K562 (cell line): ENCODE results near the gene KCNK4. TPM values are rescaled to one million over a fixed set of nuclear protein-coding genes. Genes with fewer than 3 reads are reported as not detected.

Experiments used
- ARID2 ChIP-seq: fragments of 450-650 bp; IDR thresholded peaks from 2 replicates; pipeline ENCODE4 v1.6.1; 2017; ENCODE audit warnings: antibody characterized with exemption, mild to moderate bottlenecking
- CSDE1 ChIP-seq, 2 experiments: fragments of 450-650 bp; IDR thresholded peaks; 2 replicates each; pipeline ENCODE4 v1.6.1; 2016; ENCODE audit warnings: mild to moderate bottlenecking in 1 of 2
- CXXC5 ChIP-seq: fragments of 250-450 bp; sonication (Bioruptor Pico); IDR thresholded peaks from 2 replicates; pipeline ENCODE4 v1.8.0; 2022; ENCODE audit warnings: inconsistent platforms, mild to moderate bottlenecking, moderate library complexity
- EHMT2 ChIP-seq: fragments of 450-650 bp; IDR thresholded peaks from 2 replicates; pipeline ENCODE4 v1.6.1; 2018; ENCODE audit warnings: antibody characterized with exemption
- ETV5 ChIP-seq: sonication (generic); formaldehyde crosslinking; IDR thresholded peaks from 2 replicates; pipeline ENCODE4 v1.4.0; 2020; ENCODE audit warnings: low read depth, mild to moderate bottlenecking, missing genetic modification reagents
- KDM5B ChIP-seq: fragments of 200-600 bp; sonication (generic); IDR thresholded peaks from 2 replicates; pipeline ENCODE4 v1.6.1; 2012; ENCODE audit warnings: low read depth, mild to moderate bottlenecking, moderate library complexity, low read length, control low read depth, inconsistent platforms; ENCODE audit not compliant: insufficient replicate concordance
- MAZ ChIP-seq, 2 experiments: fragments of 450-650 bp in 1 of 2; sonication (generic) in 1 of 2; formaldehyde crosslinking; IDR thresholded peaks in 1 of 2; conservative IDR thresholded peaks in 1 of 2; 2 replicates each; pipeline versions ENCODE4 v1.4.0 to v1.5.0; 2020; ENCODE audit warnings: mild to moderate bottlenecking in 1 of 2, missing genetic modification reagents in 1 of 2
- MCM3 ChIP-seq: fragments of 450-650 bp; IDR thresholded peaks from 2 replicates; pipeline ENCODE4 v1.6.1; 2016
- MECOM ChIP-seq: fragments of 250-450 bp; sonication (Bioruptor Pico); IDR thresholded peaks from 2 replicates; pipeline ENCODE4 v1.8.0; 2022; ENCODE audit warnings: inconsistent platforms
- MEF2A ChIP-seq: IDR thresholded peaks from 2 replicates; pipeline ENCODE4 v1.6.1; 2011; ENCODE audit warnings: low read depth, mild to moderate bottlenecking, low read length, moderate library complexity; ENCODE audit not compliant: control insufficient read depth
- PCBP1 ChIP-seq: fragments of 200-400 bp; formaldehyde crosslinking; IDR thresholded peaks from 2 replicates; pipeline ENCODE4 v1.6.1; 2018; ENCODE audit warnings: mild to moderate bottlenecking, low read depth, low read length; ENCODE audit not compliant: poor library complexity, severe bottlenecking
- PURB ChIP-seq: sonication (generic); formaldehyde crosslinking; IDR thresholded peaks from 2 replicates; pipeline ENCODE4 v1.9.0; 2021; ENCODE audit warnings: low read depth, mild to moderate bottlenecking, missing genetic modification reagents
- SMAD1 ChIP-seq: fragments of 150-350 bp; IDR thresholded peaks from 2 replicates; pipeline ENCODE4 v1.6.1; 2014; ENCODE audit warnings: low read length, low read depth; ENCODE audit not compliant: partially characterized antibody
- STAG1 ChIP-seq: sonication (generic); formaldehyde crosslinking; IDR thresholded peaks from 2 replicates; pipeline ENCODE4 v1.5.0; 2020; ENCODE audit warnings: missing genetic modification reagents, borderline replicate concordance
- TAF15 ChIP-seq: fragments of 200-400 bp; formaldehyde crosslinking; IDR thresholded peaks from 2 replicates; pipeline ENCODE4 v1.6.1; 2017; ENCODE audit warnings: mild to moderate bottlenecking, low read depth, low read length, moderate library complexity
- TCF3 ChIP-seq: sonication (generic); formaldehyde crosslinking; IDR thresholded peaks from 2 replicates; pipeline ENCODE4 v1.4.0; 2020; ENCODE audit warnings: mild to moderate bottlenecking, missing genetic modification reagents
- TGIF2 ChIP-seq: sonication (generic); formaldehyde crosslinking; IDR thresholded peaks from 2 replicates; pipeline ENCODE4 v1.8.1; 2022; ENCODE audit warnings: mild to moderate bottlenecking, missing genetic modification reagents, moderate library complexity
- YBX1 ChIP-seq: fragments of 450-650 bp; IDR thresholded peaks from 2 replicates; pipeline ENCODE4 v1.7.1; 2016; ENCODE audit warnings: mild to moderate bottlenecking
- ZKSCAN1 ChIP-seq: fragments of 150-350 bp; IDR thresholded peaks from 2 replicates; pipeline ENCODE4 v1.6.1; 2016; ENCODE audit warnings: low read depth, low read length
- ZNF239 ChIP-seq: fragments of 250-450 bp; sonication (Bioruptor Pico); IDR thresholded peaks from 2 replicates; pipeline ENCODE4 v1.4.0; 2020; ENCODE audit warnings: mild to moderate bottlenecking
- ZNF253 ChIP-seq: fragments of 250-450 bp; sonication (Bioruptor Pico); conservative IDR thresholded peaks from 2 replicates; pipeline ENCODE4 v1.6.1; 2021; ENCODE audit warnings: mild to moderate bottlenecking
- ZNF354B ChIP-seq: fragments of 250-450 bp; sonication (Bioruptor Pico); IDR thresholded peaks from 2 replicates; pipeline ENCODE4 v1.4.0; 2020
- polyA plus RNA-seq, 8 experiments: library from polyadenylated mRNA; depleted of rRNA in 4 of 8; stranded (reverse) in 5 of 8; unstranded in 3 of 8; fragments of >200 nt; fragmentation: Nextera tagmentation in 2 of 8; fragmentation: Illumina TruSeq in 1 of 8; extraction: Ambion mirVana in 2 of 8; extraction: Trizol in 1 of 8; gene quantifications; 2 replicates each; pipeline versions ENCODE4 v1.2.1 to v1.2.3, GENCODE V29; 2011 to 2014; ENCODE audit warnings: inconsistent platforms in 1 of 8, missing spikeins in 1 of 8
- total RNA-seq, 7 experiments: library from RNA; depleted of rRNA in 6 of 7; stranded (reverse); fragments of >200 nt in 6 of 7; fragmentation: Illumina TruSeq in 2 of 7; extraction: Trizol in 2 of 7; gene quantifications; 2 replicates each; pipeline versions ENCODE4 v1.2.1 to v1.2.3, GENCODE V29; 2011 to 2021; ENCODE audit warnings: low replicate concordance in 1 of 7
- TF ChIP-seq, protein P1 (sequence below): sonication (generic); formaldehyde crosslinking; IDR thresholded peaks from 2 replicates; pipeline ENCODE4 v1.8.1; 2022; ENCODE audit warnings: missing genetic modification reagents
- TF ChIP-seq, protein P2 (sequence below): conservative IDR thresholded peaks from 2 replicates; pipeline ENCODE4 v1.6.1; 2011; ENCODE audit warnings: low read depth, mild to moderate bottlenecking, low read length; ENCODE audit not compliant: control insufficient read depth
- TF ChIP-seq, protein P3 (sequence below): fragments of 250-450 bp; sonication (Bioruptor Pico); IDR thresholded peaks from 2 replicates; pipeline ENCODE4 v1.8.0; 2022; ENCODE audit warnings: inconsistent platforms, mild to moderate bottlenecking, moderate library complexity, borderline replicate concordance

Gene KCNK4
- total and polyA plus RNA-seq, 9 of the 15 experiments (the other 6 are each of a cell fraction or from before 2014, with no cell fraction given) = not detected

DNA sequence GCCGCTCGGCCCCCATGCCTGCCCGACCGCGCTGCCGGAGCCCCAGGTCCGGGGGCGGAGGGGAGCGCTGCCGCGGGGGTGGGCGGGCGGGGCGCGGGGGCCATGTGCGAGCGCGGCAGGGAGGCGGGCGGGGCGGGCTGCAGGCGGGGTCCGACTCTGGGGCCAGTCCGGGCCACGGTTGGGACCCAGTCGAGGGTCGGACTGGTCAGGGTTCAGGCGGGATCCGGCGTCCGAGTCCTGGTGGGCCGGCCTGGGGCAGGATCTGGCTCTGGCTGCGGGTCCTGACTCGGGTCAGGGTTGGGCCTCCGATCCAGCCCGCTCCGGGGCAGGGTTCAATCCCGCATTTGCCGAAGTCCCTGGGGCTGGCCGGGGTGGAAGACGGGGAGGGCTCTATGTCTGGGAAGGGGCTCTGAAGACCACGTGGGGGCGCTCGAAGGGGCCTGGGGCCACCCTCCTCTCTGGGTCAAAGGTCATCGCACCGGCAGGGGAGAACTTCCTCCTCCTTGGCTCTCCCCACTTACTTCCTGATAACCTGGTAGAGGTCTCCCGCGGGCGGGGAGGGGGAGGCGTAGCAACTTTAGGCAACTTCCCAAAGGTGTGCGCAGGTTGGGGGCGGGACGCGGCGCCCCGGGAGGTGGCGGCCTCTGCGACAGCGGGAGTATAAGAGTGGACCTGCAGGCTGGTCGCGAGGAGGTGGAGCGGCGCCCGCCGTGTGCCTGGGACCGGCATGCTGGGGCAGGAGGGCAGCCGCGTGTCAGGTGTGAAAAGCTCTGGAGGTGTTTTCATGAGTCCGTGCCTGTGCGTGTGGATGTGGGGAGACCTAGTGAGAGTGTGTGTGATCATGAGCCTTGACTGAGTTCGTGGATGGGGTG is 14.8 kb downstream of the KCNK4 start (continued):
- TF ChIP-seq ZNF354B (CRISPR knock-in tag) = no peak
- TF ChIP-seq CXXC5 (CRISPR knock-in tag) = peak; percentile 52; the same call in 1 of the 2 replicates
- TF ChIP-seq CSDE1 (IDR thresholded peaks at IDR 0.05) = no peak
- no peak for TF ChIP-seq ZNF239 (CRISPR knock-in tag)
- no peak for TF ChIP-seq MEF2A
- TF ChIP-seq ZNF253 (CRISPR knock-in tag) = no peak
- 0 out of 2 replicates have a peak, but pooled peaks have one; percentile 15 for TF ChIP-seq ETV5 (CRISPR knock-in tag)
- no peak for TF ChIP-seq MECOM (CRISPR knock-in tag)
- TF ChIP-seq SMAD1 = no peak
- no peak for TF ChIP-seq PURB (CRISPR knock-in tag)
- no peak for TF ChIP-seq TGIF2 (CRISPR knock-in tag)
- no peak for TF ChIP-seq YBX1
- TF ChIP-seq STAG1 (CRISPR knock-in tag) = no peak; the same call in 1 of the 2 replicates
- peak; percentile 88 to 95 for TF ChIP-seq MAZ (CRISPR knock-in tag; conservative IDR thresholded peaks at IDR 0.05 in 1 of 2, IDR thresholded peaks at IDR 0.05 in 1 of 2)
- TF ChIP-seq PCBP1 = peak; percentile 43
- no peak for TF ChIP-seq ZKSCAN1
- no peak for TF ChIP-seq EHMT2
- TF ChIP-seq KDM5B = peak; percentile 7
- TF ChIP-seq TCF3 (CRISPR knock-in tag) = no peak
- no peak for TF ChIP-seq ARID2
- TF ChIP-seq TAF15 = no peak
- TF ChIP-seq, protein P1, sequence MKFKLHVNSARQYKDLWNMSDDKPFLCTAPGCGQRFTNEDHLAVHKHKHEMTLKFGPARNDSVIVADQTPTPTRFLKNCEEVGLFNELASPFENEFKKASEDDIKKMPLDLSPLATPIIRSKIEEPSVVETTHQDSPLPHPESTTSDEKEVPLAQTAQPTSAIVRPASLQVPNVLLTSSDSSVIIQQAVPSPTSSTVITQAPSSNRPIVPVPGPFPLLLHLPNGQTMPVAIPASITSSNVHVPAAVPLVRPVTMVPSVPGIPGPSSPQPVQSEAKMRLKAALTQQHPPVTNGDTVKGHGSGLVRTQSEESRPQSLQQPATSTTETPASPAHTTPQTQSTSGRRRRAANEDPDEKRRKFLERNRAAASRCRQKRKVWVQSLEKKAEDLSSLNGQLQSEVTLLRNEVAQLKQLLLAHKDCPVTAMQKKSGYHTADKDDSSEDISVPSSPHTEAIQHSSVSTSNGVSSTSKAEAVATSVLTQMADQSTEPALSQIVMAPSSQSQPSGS (CRISPR knock-in tag) = no peak
- TF ChIP-seq MCM3 = no peak
- TF ChIP-seq, protein P2, sequence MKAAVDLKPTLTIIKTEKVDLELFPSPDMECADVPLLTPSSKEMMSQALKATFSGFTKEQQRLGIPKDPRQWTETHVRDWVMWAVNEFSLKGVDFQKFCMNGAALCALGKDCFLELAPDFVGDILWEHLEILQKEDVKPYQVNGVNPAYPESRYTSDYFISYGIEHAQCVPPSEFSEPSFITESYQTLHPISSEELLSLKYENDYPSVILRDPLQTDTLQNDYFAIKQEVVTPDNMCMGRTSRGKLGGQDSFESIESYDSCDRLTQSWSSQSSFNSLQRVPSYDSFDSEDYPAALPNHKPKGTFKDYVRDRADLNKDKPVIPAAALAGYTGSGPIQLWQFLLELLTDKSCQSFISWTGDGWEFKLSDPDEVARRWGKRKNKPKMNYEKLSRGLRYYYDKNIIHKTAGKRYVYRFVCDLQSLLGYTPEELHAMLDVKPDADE = peak; percentile 74
- TF ChIP-seq, protein P3, sequence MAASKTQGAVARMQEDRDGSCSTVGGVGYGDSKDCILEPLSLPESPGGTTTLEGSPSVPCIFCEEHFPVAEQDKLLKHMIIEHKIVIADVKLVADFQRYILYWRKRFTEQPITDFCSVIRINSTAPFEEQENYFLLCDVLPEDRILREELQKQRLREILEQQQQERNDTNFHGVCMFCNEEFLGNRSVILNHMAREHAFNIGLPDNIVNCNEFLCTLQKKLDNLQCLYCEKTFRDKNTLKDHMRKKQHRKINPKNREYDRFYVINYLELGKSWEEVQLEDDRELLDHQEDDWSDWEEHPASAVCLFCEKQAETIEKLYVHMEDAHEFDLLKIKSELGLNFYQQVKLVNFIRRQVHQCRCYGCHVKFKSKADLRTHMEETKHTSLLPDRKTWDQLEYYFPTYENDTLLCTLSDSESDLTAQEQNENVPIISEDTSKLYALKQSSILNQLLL (CRISPR knock-in tag) = no peak
